Body of pancreas (tissue), 4 donors: ENCODE measurements around the gene BTBD10.

Source experiments
- CTCF ChIP-seq, 7 experiments: fragments of 450-650 bp in 4 of 7; fragments of 200-600 bp in 3 of 7; sonication (generic) in 3 of 7; IDR thresholded peaks; one replicate each; pipeline ENCODE4 v1.5.1; 2016 to 2019; ENCODE audit warnings: antibody characterized with exemption in 7 of 7
- POLR2A ChIP-seq, 3 donors: fragments of 450-650 bp; IDR thresholded peaks; one replicate each; pipeline ENCODE4 v1.6.1; 2016; ENCODE audit warnings: antibody characterized with exemption in 3 of 3, mild to moderate bottlenecking in 2 of 3

GRCh38 chr11:13388741-13389140 lies 74.3 kb downstream of the BTBD10 start:
- TF ChIP-seq CTCF (IDR thresholded peaks at IDR 0.05) (no peak), POLR2A (IDR thresholded peaks at IDR 0.05) (no peak)
